Vagina (tissue), 2 donors: ENCODE results near the gene RNF213. TPM values are rescaled to one million over a fixed set of nuclear protein-coding genes. Genes with fewer than 3 reads are reported as not detected.

Source experiments
- DNase-seq, 2 donors: peaks; one replicate each; pipeline ENCODE4 v3.0.0-alpha.2; 2017; ENCODE audit errors: extremely low spot score in 2 of 2
- H3K27ac ChIP-seq: fragments of 200-600 bp; sonication (generic); one replicate; pipeline ENCODE4 v1.5.1; 2019
- H3K27me3 ChIP-seq: fragments of 200-600 bp; sonication (generic); one replicate; pipeline ENCODE4 v1.5.1; 2019
- H3K36me3 ChIP-seq, 2 donors: fragments of 200-600 bp; sonication (generic); one replicate each; pipeline ENCODE4 v1.5.1; 2017 to 2019
- H3K4me1 ChIP-seq: fragments of 200-600 bp; sonication (generic); one replicate; pipeline ENCODE4 v1.5.1; 2019
- H3K4me3 ChIP-seq, 2 donors: fragments of 200-600 bp; sonication (generic); 1 replicate in 1 of 2; 2 replicates in 1 of 2; pipeline ENCODE4 v1.5.1; 2016 to 2019
- H3K9me3 ChIP-seq: fragments of 200-600 bp; sonication (generic); one replicate; pipeline ENCODE4 v1.5.1; 2019
- CTCF ChIP-seq, 3 experiments: fragments of 450-650 bp in 2 of 3; fragments of 200-600 bp in 1 of 3; sonication (generic) in 1 of 3; IDR thresholded peaks; one replicate each; pipeline ENCODE4 v1.5.1; 2017 to 2019; ENCODE audit warnings: antibody characterized with exemption in 3 of 3, mild to moderate bottlenecking in 2 of 3, moderate library complexity in 2 of 3
- POLR2A ChIP-seq, 2 donors: fragments of 450-650 bp; IDR thresholded peaks; one replicate each; pipeline ENCODE4 v1.6.1; 2017; ENCODE audit warnings: antibody characterized with exemption in 2 of 2, mild to moderate bottlenecking in 2 of 2, moderate library complexity in 2 of 2
- POLR2AphosphoS5 ChIP-seq, 2 donors: sonication (generic); formaldehyde crosslinking; IDR thresholded peaks; one replicate each; pipeline ENCODE4 v1.9.0; 2017; ENCODE audit warnings: antibody characterized with exemption in 2 of 2, mild to moderate bottlenecking in 2 of 2, low read depth in 1 of 2; ENCODE audit not compliant: insufficient read depth in 1 of 2
- intact Hi-C: fragments of 100-400 bp; cut with DNase I; formaldehyde crosslinking; loops from one replicate; pipeline ENCODE4 v1.15.1; 2023
- total RNA-seq: library from RNA; depleted of rRNA; stranded (reverse); fragments of >200 nt; gene quantifications from one replicate; pipeline ENCODE4 v1.2.3, GENCODE V29; 2016

The RNF213 gene
- total RNA-seq, 1 donor from 2014 or later, result 144 TPM

DNA sequence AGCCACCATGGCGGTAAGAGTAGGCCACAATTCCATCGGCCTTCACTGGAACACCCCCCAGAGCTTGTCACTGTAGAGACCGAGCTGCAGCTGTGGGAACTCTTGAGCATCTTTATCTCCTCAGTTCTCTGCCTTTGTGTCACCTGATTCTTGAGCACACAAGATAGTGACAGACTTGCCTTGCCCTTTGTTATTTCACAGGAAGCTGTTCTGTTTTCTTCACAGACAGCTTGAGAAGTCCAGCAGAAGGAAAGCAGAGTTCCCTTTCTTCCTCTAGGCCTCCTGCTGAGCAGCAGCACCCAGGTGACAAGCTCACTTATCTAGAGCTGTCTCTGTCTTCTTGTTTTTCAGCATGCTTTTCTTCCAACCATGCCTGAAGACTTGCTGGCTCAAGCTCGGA lies 115.9 kb downstream of the RNF213 start:
- no peak overlapping the region for H3K27ac ChIP-seq
- H3K36me3 ChIP-seq, result peaks cover 9 to 89% of the 10 kb centered on the region in 2 donors
- H3K27me3 ChIP-seq, result no peaks in the 10 kb centered on the region
- no peak for DNase-seq
- no peaks in the 10 kb centered on the region for H3K9me3 ChIP-seq
- TF ChIP-seq CTCF (IDR thresholded peaks at IDR 0.05), result no peak
- TF ChIP-seq POLR2A (IDR thresholded peaks at IDR 0.05), result no peak
- TF ChIP-seq POLR2AphosphoS5 (IDR thresholded peaks at IDR 0.05; ENCODE audit: insufficient read depth in 1 of 2, low read depth in 1 of 2), result no peak
- intact Hi-C loops, result no loop called here
- H3K4me1 ChIP-seq, result no peaks in the 10 kb centered on the region
- H3K4me3 ChIP-seq, result no peak overlapping the region

- Histone ChIP-seq H3K4me3 (no peak overlapping the region), H3K9me3 (no peaks in the 10 kb centered on the region), H3K36me3 (peaks cover 9 to 87% of the 10 kb centered on the region in 2 donors), H3K4me1 (no peaks in the 10 kb centered on the region), H3K27ac (no peak overlapping the region), H3K27me3 (no peaks in the 10 kb centered on the region)
- TF ChIP-seq POLR2A (IDR thresholded peaks at IDR 0.05) (no peak), POLR2AphosphoS5 (IDR thresholded peaks at IDR 0.05; ENCODE audit: insufficient read depth in 1 of 2, low read depth in 1 of 2) (no peak), CTCF (IDR thresholded peaks at IDR 0.05) (no peak)
- intact Hi-C loops, result no loop called here
- DNase-seq, result no peak
Observed at GRCh38 chr17:80377798-80378197, 117.1 kb downstream of the RNF213 start.

DNA sequence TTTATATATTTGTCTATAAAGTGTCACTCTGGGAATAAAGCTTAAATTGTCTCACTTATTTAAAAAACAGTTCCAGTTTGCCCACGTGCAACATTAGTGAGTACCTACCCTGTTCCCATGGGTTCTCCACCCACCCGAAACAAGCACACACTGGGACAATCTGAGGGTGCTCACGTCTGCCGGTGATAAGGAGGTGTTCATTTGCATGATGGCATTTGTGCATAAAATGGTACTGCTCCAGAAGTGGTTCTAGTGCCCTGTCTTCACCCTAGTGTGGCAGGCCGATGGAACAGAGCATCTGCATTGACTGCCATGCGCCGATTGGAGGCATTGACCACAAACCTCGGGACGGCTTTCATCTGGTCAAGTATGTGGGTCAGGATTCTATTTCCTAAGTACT lies 118.7 kb downstream of the RNF213 start:
- DNase-seq, result no peak
- Histone ChIP-seq H3K27ac (no peak overlapping the region), H3K27me3 (no peaks in the 10 kb centered on the region), H3K4me1 (no peaks in the 10 kb centered on the region), H3K4me3 (no peak overlapping the region), H3K9me3 (no peaks in the 10 kb centered on the region), H3K36me3 (peaks cover 9 to 80% of the 10 kb centered on the region in 2 donors)
- intact Hi-C loops, result no loop called here
- TF ChIP-seq CTCF (IDR thresholded peaks at IDR 0.05), result no peak
- no peak for TF ChIP-seq POLR2AphosphoS5 (IDR thresholded peaks at IDR 0.05; ENCODE audit: insufficient read depth in 1 of 2, low read depth in 1 of 2)
- TF ChIP-seq POLR2A (IDR thresholded peaks at IDR 0.05), result no peak

- H3K4me3 ChIP-seq, result no peak overlapping the region
- H3K27me3 ChIP-seq, result no peaks in the 10 kb centered on the region
- intact Hi-C loops, result no loop called here
- DNase-seq, result no peak
- TF ChIP-seq CTCF (IDR thresholded peaks at IDR 0.05), result no peak
- TF ChIP-seq POLR2A (IDR thresholded peaks at IDR 0.05), result no peak
- TF ChIP-seq POLR2AphosphoS5 (IDR thresholded peaks at IDR 0.05; ENCODE audit: insufficient read depth in 1 of 2, low read depth in 1 of 2), result no peak
- no peaks in the 10 kb centered on the region for H3K9me3 ChIP-seq
- H3K4me1 ChIP-seq, result no peaks in the 10 kb centered on the region
- peaks cover 8 to 82% of the 10 kb centered on the region in 2 donors for H3K36me3 ChIP-seq
- H3K27ac ChIP-seq, result no peak overlapping the region
Observed at GRCh38 chr17:80380068-80380467, 119.4 kb downstream of the RNF213 start.

GRCh38 chr17:80380555-80381002 lies 119.9 kb downstream of the RNF213 start:
- intact Hi-C loops, result no loop called here
- no peak overlapping the region for H3K27ac ChIP-seq
- no peak for DNase-seq

More at GRCh38 chr17:80380555-80381002, 119.9 kb downstream of the RNF213 start:
- Histone ChIP-seq H3K4me1 (no peaks in the 10 kb centered on the region), H3K27me3 (no peaks in the 10 kb centered on the region), H3K36me3 (peaks cover 7 to 82% of the 10 kb centered on the region in 2 donors), H3K4me3 (no peak overlapping the region), H3K9me3 (no peaks in the 10 kb centered on the region)
- no peak for TF ChIP-seq POLR2AphosphoS5 (IDR thresholded peaks at IDR 0.05; ENCODE audit: insufficient read depth in 1 of 2, low read depth in 1 of 2)
